IPS-20b (cell line): Measurements from ENCODE around the gene PDCD1LG2.

ENCODE experiments used
- H3K27ac ChIP-seq: one replicate; pipeline ENCODE4 v1.5.1; 2013; ENCODE audit warnings: low read length
- H3K27me3 ChIP-seq: 2 replicates; pipeline ENCODE4 v1.6.1; 2013; ENCODE audit warnings: mild to moderate bottlenecking, low read length, inconsistent platforms; ENCODE audit not compliant: insufficient read depth
- H3K36me3 ChIP-seq: 2 replicates; pipeline ENCODE4 v1.6.1; 2013; ENCODE audit warnings: low read depth, mild to moderate bottlenecking, inconsistent platforms, low read length, moderate library complexity; ENCODE audit not compliant: insufficient read depth
- H3K4me1 ChIP-seq: 2 replicates; pipeline ENCODE4 v1.6.1; 2013; ENCODE audit warnings: mild to moderate bottlenecking, control low read depth, inconsistent platforms, low read length, moderate library complexity; ENCODE audit not compliant: insufficient read depth
- H3K4me3 ChIP-seq: 2 replicates; pipeline ENCODE4 v1.5.1; 2013; ENCODE audit warnings: mild to moderate bottlenecking, low read length, inconsistent platforms
- H3K9ac ChIP-seq: 2 replicates; pipeline ENCODE4 v1.6.1; 2013; ENCODE audit warnings: low read depth, mild to moderate bottlenecking, inconsistent platforms, low read length, moderate library complexity
- H3K9me3 ChIP-seq: 2 replicates; pipeline ENCODE4 v1.6.1; 2013; ENCODE audit warnings: mild to moderate bottlenecking, low read depth, low read length, inconsistent platforms; ENCODE audit not compliant: insufficient read depth

Gene PDCD1LG2

GRCh38 chr9:5499157-5499556 is 11.2 kb upstream of the PDCD1LG2 start:
- H3K27me3 ChIP-seq = no peaks in the 10 kb centered on the region
- no peak overlapping the region for H3K9ac ChIP-seq
- no peaks in the 10 kb centered on the region for H3K36me3 ChIP-seq
- no peaks in the 10 kb centered on the region for H3K4me1 ChIP-seq
- H3K27ac ChIP-seq = no peak overlapping the region
- no peak overlapping the region for H3K4me3 ChIP-seq
- no peaks in the 10 kb centered on the region for H3K9me3 ChIP-seq

GRCh38 chr9:5499889-5500398 is 10.4 kb upstream of the PDCD1LG2 start:
- Histone ChIP-seq H3K9ac (no peak overlapping the region), H3K4me1 (no peaks in the 10 kb centered on the region), H3K36me3 (no peaks in the 10 kb centered on the region), H3K4me3 (no peak overlapping the region), H3K27me3 (no peaks in the 10 kb centered on the region), H3K9me3 (no peaks in the 10 kb centered on the region), H3K27ac (no peak overlapping the region)

GRCh38 chr9:5500441-5501235 is 9.7 kb upstream of the PDCD1LG2 start:
- Histone ChIP-seq H3K27ac (no peak overlapping the region), H3K9ac (no peak overlapping the region), H3K4me1 (no peaks in the 10 kb centered on the region), H3K36me3 (no peaks in the 10 kb centered on the region), H3K27me3 (no peaks in the 10 kb centered on the region), H3K4me3 (no peak overlapping the region), H3K9me3 (no peaks in the 10 kb centered on the region)

- Histone ChIP-seq H3K9ac (no peak overlapping the region), H3K9me3 (no peaks in the 10 kb centered on the region), H3K27me3 (no peaks in the 10 kb centered on the region), H3K36me3 (no peaks in the 10 kb centered on the region), H3K4me3 (no peak overlapping the region), H3K27ac (no peak overlapping the region), H3K4me1 (no peaks in the 10 kb centered on the region)
These were observed 7.8 kb upstream of the PDCD1LG2 start for GRCh38 chr9:5502553-5502952.

- Histone ChIP-seq H3K9me3 (no peaks in the 10 kb centered on the region), H3K4me3 (no peak overlapping the region), H3K27ac (no peak overlapping the region), H3K4me1 (no peaks in the 10 kb centered on the region; the same call in 1 of the 2 replicates), H3K36me3 (no peaks in the 10 kb centered on the region), H3K9ac (no peak overlapping the region), H3K27me3 (no peaks in the 10 kb centered on the region)
These were observed 758 bp upstream of the PDCD1LG2 start for GRCh38 chr9:5509573-5509972.

GRCh38 chr9:5510989-5511388 is 658 bp downstream of the PDCD1LG2 start:
- no peak overlapping the region for H3K9ac ChIP-seq
- no peaks in the 10 kb centered on the region; the same call in 1 of the 2 replicates for H3K4me1 ChIP-seq
- H3K27me3 ChIP-seq = no peaks in the 10 kb centered on the region
- no peaks in the 10 kb centered on the region for H3K36me3 ChIP-seq
- no peak overlapping the region for H3K27ac ChIP-seq
- H3K4me3 ChIP-seq = no peak overlapping the region
- no peaks in the 10 kb centered on the region for H3K9me3 ChIP-seq

- H3K4me1 ChIP-seq = no peaks in the 10 kb centered on the region; the same call in 1 of the 2 replicates
- no peaks in the 10 kb centered on the region for H3K27me3 ChIP-seq
- no peaks in the 10 kb centered on the region for H3K36me3 ChIP-seq
- no peak overlapping the region for H3K4me3 ChIP-seq
- no peaks in the 10 kb centered on the region for H3K9me3 ChIP-seq
- no peak overlapping the region for H3K9ac ChIP-seq
- H3K27ac ChIP-seq = no peak overlapping the region
These were observed 1.1 kb downstream of the PDCD1LG2 start for GRCh38 chr9:5511476-5511875.

- Histone ChIP-seq H3K27me3 (no peaks in the 10 kb centered on the region), H3K4me1 (no peaks in the 10 kb centered on the region; the same call in 1 of the 2 replicates), H3K4me3 (no peak overlapping the region), H3K27ac (no peak overlapping the region), H3K9ac (no peak overlapping the region), H3K9me3 (no peaks in the 10 kb centered on the region), H3K36me3 (no peaks in the 10 kb centered on the region)
These were observed 1.7 kb downstream of the PDCD1LG2 start for GRCh38 chr9:5511935-5512580.

GRCh38 chr9:5512658-5513452 is 2.5 kb downstream of the PDCD1LG2 start:
- Histone ChIP-seq H3K4me3 (no peak overlapping the region), H3K36me3 (no peaks in the 10 kb centered on the region), H3K27me3 (no peaks in the 10 kb centered on the region), H3K4me1 (no peaks in the 10 kb centered on the region; the same call in 1 of the 2 replicates), H3K9ac (no peak overlapping the region), H3K9me3 (no peaks in the 10 kb centered on the region), H3K27ac (no peak overlapping the region)

- Histone ChIP-seq H3K4me1 (peaks cover 9% of the 10 kb centered on the region), H3K27me3 (no peaks in the 10 kb centered on the region), H3K27ac (no peak overlapping the region), H3K4me3 (no peak overlapping the region), H3K9ac (no peak overlapping the region), H3K36me3 (no peaks in the 10 kb centered on the region), H3K9me3 (no peaks in the 10 kb centered on the region)
These were observed 3.8 kb downstream of the PDCD1LG2 start for GRCh38 chr9:5513966-5514616.

GRCh38 chr9:5514617-5515260 is 4.4 kb downstream of the PDCD1LG2 start:
- H3K4me3 ChIP-seq = no peak overlapping the region
- H3K9ac ChIP-seq = no peak overlapping the region
- H3K9me3 ChIP-seq = no peaks in the 10 kb centered on the region
- no peaks in the 10 kb centered on the region for H3K36me3 ChIP-seq
- no peak overlapping the region for H3K27ac ChIP-seq
- H3K4me1 ChIP-seq = peaks cover 15% of the 10 kb centered on the region
- H3K27me3 ChIP-seq = no peaks in the 10 kb centered on the region
